Esophagus muscularis mucosa (tissue), 4 donors: ENCODE data around the gene NME3.

Experiments
- EP300 ChIP-seq: sonication (generic); formaldehyde crosslinking; IDR thresholded peaks from one replicate; pipeline ENCODE4 v1.6.1; 2017; ENCODE audit warnings: antibody characterized with exemption
- POLR2A ChIP-seq: fragments of 450-650 bp; IDR thresholded peaks from one replicate; pipeline ENCODE4 v1.6.1; 2017; ENCODE audit warnings: antibody characterized with exemption, moderate library complexity, mild to moderate bottlenecking, low read depth
- POLR2AphosphoS5 ChIP-seq, 2 donors: sonication (generic); formaldehyde crosslinking; IDR thresholded peaks; one replicate each; pipeline ENCODE4 v1.6.1; 2017; ENCODE audit warnings: antibody characterized with exemption in 2 of 2
- TF ChIP-seq, protein P1 (sequence below), 3 experiments: fragments of 200-600 bp in 2 of 3; fragments of 450-650 bp in 1 of 3; sonication (generic) in 2 of 3; IDR thresholded peaks; one replicate each; pipeline ENCODE4 v1.5.1; 2017 to 2019; ENCODE audit warnings: antibody characterized with exemption in 3 of 3, mild to moderate bottlenecking in 2 of 3, moderate library complexity in 1 of 3

DNA sequence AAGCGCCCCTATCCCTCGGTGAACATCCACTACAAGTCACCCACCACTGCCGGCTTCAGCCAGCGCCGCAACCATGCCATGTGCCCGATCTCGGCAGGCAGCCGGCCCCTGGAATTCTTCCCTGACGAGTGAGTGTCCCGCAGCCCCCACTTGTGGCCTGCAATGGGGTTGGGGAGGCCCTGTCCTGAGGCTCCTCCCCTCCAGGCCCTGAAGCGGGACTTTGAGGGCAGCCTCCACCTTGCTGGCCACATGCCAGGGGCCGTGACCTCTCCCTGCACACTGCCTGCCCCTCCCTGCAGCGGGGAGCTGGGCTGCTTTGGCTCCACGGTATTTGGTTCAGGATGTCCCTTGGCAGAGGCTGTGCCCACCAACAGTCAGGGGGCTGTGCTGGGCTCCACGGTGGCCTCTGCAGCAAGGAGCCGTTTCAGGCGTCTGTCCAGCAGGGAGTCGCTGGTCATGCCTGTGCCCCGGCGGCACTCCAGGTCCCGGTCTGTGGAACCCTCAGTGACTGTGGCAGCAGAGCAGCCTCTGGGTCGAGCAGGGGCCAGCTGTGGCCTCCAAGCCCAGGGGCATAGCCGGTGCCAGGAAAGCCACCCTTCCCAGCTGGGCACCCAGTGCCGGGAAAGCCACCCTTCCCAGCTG is 8.3 kb downstream of the NME3 start:
- no peak for TF ChIP-seq POLR2A
- TF ChIP-seq EP300, result no peak
- TF ChIP-seq, protein P1, sequence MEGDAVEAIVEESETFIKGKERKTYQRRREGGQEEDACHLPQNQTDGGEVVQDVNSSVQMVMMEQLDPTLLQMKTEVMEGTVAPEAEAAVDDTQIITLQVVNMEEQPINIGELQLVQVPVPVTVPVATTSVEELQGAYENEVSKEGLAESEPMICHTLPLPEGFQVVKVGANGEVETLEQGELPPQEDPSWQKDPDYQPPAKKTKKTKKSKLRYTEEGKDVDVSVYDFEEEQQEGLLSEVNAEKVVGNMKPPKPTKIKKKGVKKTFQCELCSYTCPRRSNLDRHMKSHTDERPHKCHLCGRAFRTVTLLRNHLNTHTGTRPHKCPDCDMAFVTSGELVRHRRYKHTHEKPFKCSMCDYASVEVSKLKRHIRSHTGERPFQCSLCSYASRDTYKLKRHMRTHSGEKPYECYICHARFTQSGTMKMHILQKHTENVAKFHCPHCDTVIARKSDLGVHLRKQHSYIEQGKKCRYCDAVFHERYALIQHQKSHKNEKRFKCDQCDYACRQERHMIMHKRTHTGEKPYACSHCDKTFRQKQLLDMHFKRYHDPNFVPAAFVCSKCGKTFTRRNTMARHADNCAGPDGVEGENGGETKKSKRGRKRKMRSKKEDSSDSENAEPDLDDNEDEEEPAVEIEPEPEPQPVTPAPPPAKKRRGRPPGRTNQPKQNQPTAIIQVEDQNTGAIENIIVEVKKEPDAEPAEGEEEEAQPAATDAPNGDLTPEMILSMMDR (IDR thresholded peaks at IDR 0.05), result no peak
- no peak for TF ChIP-seq POLR2AphosphoS5 (IDR thresholded peaks at IDR 0.05)
